GM12878 (cell line): ENCODE measurements around the gene PRSS36. TPM values are rescaled to one million over a fixed set of nuclear protein-coding genes. Genes with fewer than 3 reads are reported as not detected.

ENCODE experiments used
- FOXM1 ChIP-seq: IDR thresholded peaks from 2 replicates; pipeline ENCODE4 v1.6.1; 2012; ENCODE audit warnings: low read depth, mild to moderate bottlenecking, inconsistent platforms, low read length, moderate library complexity
- NFIC ChIP-seq: IDR thresholded peaks from 2 replicates; pipeline ENCODE4 v1.6.1; 2012; ENCODE audit warnings: low read depth, mild to moderate bottlenecking, inconsistent platforms, low read length, moderate library complexity
- POLR2AphosphoS5 ChIP-seq: IDR thresholded peaks from 2 replicates; pipeline ENCODE4 v1.6.1; 2011; ENCODE audit warnings: mild to moderate bottlenecking, low read length, inconsistent platforms
- SP1 ChIP-seq: IDR thresholded peaks from one replicate; pipeline ENCODE4 v1.6.1; 2011; ENCODE audit warnings: low read depth, low read length
- SREBF2 ChIP-seq: IDR thresholded peaks from 2 replicates; pipeline ENCODE4 v1.6.1; 2012; ENCODE audit warnings: mild to moderate bottlenecking, low read length
- ZSCAN29 ChIP-seq: fragments of 450-650 bp; IDR thresholded peaks from 2 replicates; pipeline ENCODE4 v1.6.1; 2017; ENCODE audit warnings: mild to moderate bottlenecking, moderate library complexity
- polyA plus RNA-seq, 11 experiments: library from polyadenylated mRNA; depleted of rRNA in 4 of 11; unstranded in 6 of 11; stranded (reverse) in 5 of 11; fragments of >200 nt; fragmentation: Nextera tagmentation in 4 of 11; fragmentation: Illumina TruSeq in 1 of 11; extraction: Ambion mirVana in 4 of 11; extraction: Trizol in 1 of 11; gene quantifications; 1 replicate in 1 of 11; 2 replicates in 10 of 11; pipeline versions ENCODE4 v1.2.1 to v1.2.3, GENCODE V29; 2011 to 2016; ENCODE audit warnings: inconsistent platforms in 2 of 11, missing spikeins in 2 of 11, low read depth in 1 of 11
- total RNA-seq, 4 experiments: library from RNA; depleted of rRNA in 3 of 4; stranded (reverse); fragments of >200 nt in 3 of 4; fragmentation: Illumina TruSeq in 1 of 4; extraction: Trizol in 1 of 4; gene quantifications; 2 replicates each; pipeline versions ENCODE4 v1.2.1 to v1.2.3, GENCODE V29; 2013 to 2021
- TF ChIP-seq, protein P1 (sequence below): IDR thresholded peaks from 2 replicates; pipeline ENCODE4 v1.6.1; 2012; ENCODE audit warnings: mild to moderate bottlenecking, low read depth, low read length
- TF ChIP-seq, protein P2 (sequence below): fragments of 450-650 bp; IDR thresholded peaks from 2 replicates; pipeline ENCODE4 v1.6.1; 2016; ENCODE audit warnings: mild to moderate bottlenecking, moderate library complexity, borderline replicate concordance
- TF ChIP-seq, protein P3 (sequence below): IDR thresholded peaks from 2 replicates; pipeline ENCODE4 v1.6.1; 2011; ENCODE audit warnings: mild to moderate bottlenecking, low read depth, low read length, moderate library complexity; ENCODE audit not compliant: insufficient replicate concordance

The PRSS36 gene
- total and polyA plus RNA-seq, 10 of the 15 experiments (the other 5 are each of a cell fraction or from before 2014, with no cell fraction given) = 0.11 to 1.1 (median 0.17) TPM; not detected in 3

DNA sequence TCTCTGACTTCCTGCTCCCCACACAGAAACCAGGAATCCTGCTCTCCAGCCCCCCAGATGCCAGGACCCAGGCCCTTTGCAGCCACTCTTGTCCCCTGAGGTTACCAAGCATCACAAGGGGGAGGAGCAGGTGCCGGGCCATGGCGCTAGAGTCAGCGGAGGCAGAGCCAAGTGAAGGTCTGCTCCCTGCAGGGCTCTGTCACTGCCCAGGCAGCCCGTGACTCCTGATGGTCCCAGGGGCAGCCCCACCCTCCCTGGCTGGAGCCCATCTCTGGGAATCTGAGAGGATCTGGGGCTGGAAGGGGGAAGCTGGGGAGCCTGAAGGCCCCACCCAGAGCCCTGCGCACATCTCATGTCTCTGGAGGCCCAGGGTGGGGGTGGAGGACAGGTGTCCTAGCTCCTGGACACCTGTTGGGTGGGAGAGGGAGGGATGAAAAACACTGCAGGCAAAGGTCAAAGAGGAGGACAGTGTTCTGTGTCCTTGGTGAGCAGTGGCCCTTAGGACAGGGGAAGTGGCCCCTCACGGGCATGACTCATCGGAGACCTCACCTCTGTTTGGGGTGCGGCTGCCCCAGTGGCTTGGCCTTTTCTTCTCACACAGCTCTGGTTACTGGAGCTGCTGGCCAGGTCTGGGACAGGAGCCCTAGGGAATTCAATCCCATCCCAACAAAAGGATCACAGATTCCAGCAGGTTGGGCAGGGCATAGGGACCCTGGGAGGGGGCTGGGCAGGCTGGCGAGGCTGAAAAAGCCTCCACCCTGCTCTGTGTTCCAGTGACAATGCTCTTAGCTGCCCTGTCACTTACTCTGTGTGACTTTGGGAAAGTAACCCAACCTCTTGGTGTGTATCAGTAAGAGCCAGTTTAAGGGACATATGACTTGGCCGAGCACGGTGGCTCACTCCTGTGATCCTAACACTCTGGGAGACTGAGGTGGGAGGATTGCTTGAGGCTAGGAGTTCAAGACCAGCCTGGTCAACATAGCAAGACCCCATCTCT lies at the start of gene PRSS36 (continued):
- TF ChIP-seq, protein P1, sequence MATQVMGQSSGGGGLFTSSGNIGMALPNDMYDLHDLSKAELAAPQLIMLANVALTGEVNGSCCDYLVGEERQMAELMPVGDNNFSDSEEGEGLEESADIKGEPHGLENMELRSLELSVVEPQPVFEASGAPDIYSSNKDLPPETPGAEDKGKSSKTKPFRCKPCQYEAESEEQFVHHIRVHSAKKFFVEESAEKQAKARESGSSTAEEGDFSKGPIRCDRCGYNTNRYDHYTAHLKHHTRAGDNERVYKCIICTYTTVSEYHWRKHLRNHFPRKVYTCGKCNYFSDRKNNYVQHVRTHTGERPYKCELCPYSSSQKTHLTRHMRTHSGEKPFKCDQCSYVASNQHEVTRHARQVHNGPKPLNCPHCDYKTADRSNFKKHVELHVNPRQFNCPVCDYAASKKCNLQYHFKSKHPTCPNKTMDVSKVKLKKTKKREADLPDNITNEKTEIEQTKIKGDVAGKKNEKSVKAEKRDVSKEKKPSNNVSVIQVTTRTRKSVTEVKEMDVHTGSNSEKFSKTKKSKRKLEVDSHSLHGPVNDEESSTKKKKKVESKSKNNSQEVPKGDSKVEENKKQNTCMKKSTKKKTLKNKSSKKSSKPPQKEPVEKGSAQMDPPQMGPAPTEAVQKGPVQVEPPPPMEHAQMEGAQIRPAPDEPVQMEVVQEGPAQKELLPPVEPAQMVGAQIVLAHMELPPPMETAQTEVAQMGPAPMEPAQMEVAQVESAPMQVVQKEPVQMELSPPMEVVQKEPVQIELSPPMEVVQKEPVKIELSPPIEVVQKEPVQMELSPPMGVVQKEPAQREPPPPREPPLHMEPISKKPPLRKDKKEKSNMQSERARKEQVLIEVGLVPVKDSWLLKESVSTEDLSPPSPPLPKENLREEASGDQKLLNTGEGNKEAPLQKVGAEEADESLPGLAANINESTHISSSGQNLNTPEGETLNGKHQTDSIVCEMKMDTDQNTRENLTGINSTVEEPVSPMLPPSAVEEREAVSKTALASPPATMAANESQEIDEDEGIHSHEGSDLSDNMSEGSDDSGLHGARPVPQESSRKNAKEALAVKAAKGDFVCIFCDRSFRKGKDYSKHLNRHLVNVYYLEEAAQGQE = no peak
- TF ChIP-seq, protein P2, sequence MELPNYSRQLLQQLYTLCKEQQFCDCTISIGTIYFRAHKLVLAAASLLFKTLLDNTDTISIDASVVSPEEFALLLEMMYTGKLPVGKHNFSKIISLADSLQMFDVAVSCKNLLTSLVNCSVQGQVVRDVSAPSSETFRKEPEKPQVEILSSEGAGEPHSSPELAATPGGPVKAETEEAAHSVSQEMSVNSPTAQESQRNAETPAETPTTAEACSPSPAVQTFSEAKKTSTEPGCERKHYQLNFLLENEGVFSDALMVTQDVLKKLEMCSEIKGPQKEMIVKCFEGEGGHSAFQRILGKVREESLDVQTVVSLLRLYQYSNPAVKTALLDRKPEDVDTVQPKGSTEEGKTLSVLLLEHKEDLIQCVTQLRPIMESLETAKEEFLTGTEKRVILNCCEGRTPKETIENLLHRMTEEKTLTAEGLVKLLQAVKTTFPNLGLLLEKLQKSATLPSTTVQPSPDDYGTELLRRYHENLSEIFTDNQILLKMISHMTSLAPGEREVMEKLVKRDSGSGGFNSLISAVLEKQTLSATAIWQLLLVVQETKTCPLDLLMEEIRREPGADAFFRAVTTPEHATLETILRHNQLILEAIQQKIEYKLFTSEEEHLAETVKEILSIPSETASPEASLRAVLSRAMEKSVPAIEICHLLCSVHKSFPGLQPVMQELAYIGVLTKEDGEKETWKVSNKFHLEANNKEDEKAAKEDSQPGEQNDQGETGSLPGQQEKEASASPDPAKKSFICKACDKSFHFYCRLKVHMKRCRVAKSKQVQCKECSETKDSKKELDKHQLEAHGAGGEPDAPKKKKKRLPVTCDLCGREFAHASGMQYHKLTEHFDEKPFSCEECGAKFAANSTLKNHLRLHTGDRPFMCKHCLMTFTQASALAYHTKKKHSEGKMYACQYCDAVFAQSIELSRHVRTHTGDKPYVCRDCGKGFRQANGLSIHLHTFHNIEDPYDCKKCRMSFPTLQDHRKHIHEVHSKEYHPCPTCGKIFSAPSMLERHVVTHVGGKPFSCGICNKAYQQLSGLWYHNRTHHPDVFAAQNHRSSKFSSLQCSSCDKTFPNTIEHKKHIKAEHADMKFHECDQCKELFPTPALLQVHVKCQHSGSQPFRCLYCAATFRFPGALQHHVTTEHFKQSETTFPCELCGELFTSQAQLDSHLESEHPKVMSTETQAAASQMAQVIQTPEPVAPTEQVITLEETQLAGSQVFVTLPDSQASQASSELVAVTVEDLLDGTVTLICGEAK = no peak
- TF ChIP-seq NFIC = no peak
- no peak for TF ChIP-seq ZSCAN29
- TF ChIP-seq SP1 = no peak
- TF ChIP-seq FOXM1 = no peak
- TF ChIP-seq SREBF2 = no peak
- no peak for TF ChIP-seq POLR2AphosphoS5
- TF ChIP-seq, protein P3, sequence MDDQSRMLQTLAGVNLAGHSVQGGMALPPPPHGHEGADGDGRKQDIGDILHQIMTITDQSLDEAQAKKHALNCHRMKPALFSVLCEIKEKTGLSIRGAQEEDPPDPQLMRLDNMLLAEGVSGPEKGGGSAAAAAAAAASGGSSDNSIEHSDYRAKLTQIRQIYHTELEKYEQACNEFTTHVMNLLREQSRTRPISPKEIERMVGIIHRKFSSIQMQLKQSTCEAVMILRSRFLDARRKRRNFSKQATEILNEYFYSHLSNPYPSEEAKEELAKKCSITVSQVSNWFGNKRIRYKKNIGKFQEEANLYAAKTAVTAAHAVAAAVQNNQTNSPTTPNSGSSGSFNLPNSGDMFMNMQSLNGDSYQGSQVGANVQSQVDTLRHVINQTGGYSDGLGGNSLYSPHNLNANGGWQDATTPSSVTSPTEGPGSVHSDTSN = no peak
